ENCODE measurements around the gene NUP153.

Gene NUP153

GRCh38 chr6:17606606-17607005 lies 100.1 kb downstream of the NUP153 start:
- H3K4me1 ChIP-seq (ENCODE audit: insufficient read depth, low read length, poor library complexity, severe bottlenecking): peaks cover 26% of the 10 kb centered on the region
- peaks cover 5% of the 10 kb centered on the region; the same call in 1 of the 2 replicates for H3F3A ChIP-seq (ENCODE audit: low read depth)
- H3K79me2 ChIP-seq (ENCODE audit: insufficient read depth, low read length): peaks cover 15% of the 10 kb centered on the region
- no peaks in the 10 kb centered on the region for H3K27me3 ChIP-seq (ENCODE audit: insufficient read depth, low read length, poor library complexity, severe bottlenecking)
- H3K4me3 ChIP-seq (ENCODE audit: low read length, poor library complexity, severe bottlenecking): no peak overlapping the region
- H3K9ac ChIP-seq (ENCODE audit: low read depth, low read length, poor library complexity, severe bottlenecking): no peak overlapping the region
- H3K36me3 ChIP-seq (ENCODE audit: insufficient read depth, low read length): no peaks in the 10 kb centered on the region
- H2AFZ ChIP-seq (ENCODE audit: low read length): no peak overlapping the region
- TF ChIP-seq CTCF (conservative IDR thresholded peaks at IDR 0.05; ENCODE audit: low read length) (no peak), EZH2phosphoT487 (IDR thresholded peaks at IDR 0.05; ENCODE audit: borderline replicate concordance) (no peak)
- H4K20me1 ChIP-seq (ENCODE audit: insufficient read depth, low read length, poor library complexity, severe bottlenecking): peaks cover 16% of the 10 kb centered on the region
- H3K4me2 ChIP-seq (ENCODE audit: low read depth, low read length, poor library complexity, severe bottlenecking): no peak overlapping the region
- H3K9me2 ChIP-seq (replicated peaks; ENCODE audit: low read depth, low read length): no peaks in the 10 kb centered on the region
- H3K9me3 ChIP-seq (ENCODE audit: insufficient read depth, low read depth, low read length): no peaks in the 10 kb centered on the region

- TF ChIP-seq EZH2phosphoT487 (IDR thresholded peaks at IDR 0.05; ENCODE audit: borderline replicate concordance): no peak
- no peak for TF ChIP-seq CTCF (conservative IDR thresholded peaks at IDR 0.05; ENCODE audit: low read length)
- peaks cover 36% of the 10 kb centered on the region for H3K4me1 ChIP-seq (ENCODE audit: insufficient read depth, low read length, poor library complexity, severe bottlenecking)
- peak overlapping the region; percentile 84 for H3K4me2 ChIP-seq (ENCODE audit: low read depth, low read length, poor library complexity, severe bottlenecking)
These were observed 103.8 kb downstream of the NUP153 start for GRCh38 chr6:17602888-17603287.

GRCh38 chr6:17601386-17601703 lies 105.4 kb downstream of the NUP153 start:
- Histone ChIP-seq H3F3A (ENCODE audit: low read depth) (no peaks in the 10 kb centered on the region), H3K4me2 (ENCODE audit: low read depth, low read length, poor library complexity, severe bottlenecking) (peak overlapping the region; percentile 84), H4K20me1 (ENCODE audit: insufficient read depth, low read length, poor library complexity, severe bottlenecking) (peaks cover 22% of the 10 kb centered on the region), H3K4me3 (ENCODE audit: low read length, poor library complexity, severe bottlenecking) (peak overlapping the region; percentile 80), H3K9me3 (ENCODE audit: insufficient read depth, low read depth, low read length) (no peaks in the 10 kb centered on the region), H3K27me3 (ENCODE audit: insufficient read depth, low read length, poor library complexity, severe bottlenecking) (no peaks in the 10 kb centered on the region), H2AFZ (ENCODE audit: low read length) (peak overlapping the region; percentile 67), H3K4me1 (ENCODE audit: insufficient read depth, low read length, poor library complexity, severe bottlenecking) (peaks cover 36% of the 10 kb centered on the region), H3K79me2 (ENCODE audit: insufficient read depth, low read length) (peaks cover 22% of the 10 kb centered on the region), H3K9ac (ENCODE audit: low read depth, low read length, poor library complexity, severe bottlenecking) (peak overlapping the region; percentile 75), H3K36me3 (ENCODE audit: insufficient read depth, low read length) (no peaks in the 10 kb centered on the region), H3K9me2 (replicated peaks; ENCODE audit: low read depth, low read length) (no peaks in the 10 kb centered on the region)
- TF ChIP-seq CTCF (conservative IDR thresholded peaks at IDR 0.05; ENCODE audit: low read length): no peak
- no peak for TF ChIP-seq EZH2phosphoT487 (IDR thresholded peaks at IDR 0.05; ENCODE audit: borderline replicate concordance)

More at GRCh38 chr6:17602888-17603287, 103.8 kb downstream of the NUP153 start:
- H3K79me2 ChIP-seq (ENCODE audit: insufficient read depth, low read length): peaks cover 22% of the 10 kb centered on the region
- peak overlapping the region; percentile 35 for H3K4me3 ChIP-seq (ENCODE audit: low read length, poor library complexity, severe bottlenecking)
- no peak overlapping the region for H3K9ac ChIP-seq (ENCODE audit: low read depth, low read length, poor library complexity, severe bottlenecking)
- H3K36me3 ChIP-seq (ENCODE audit: insufficient read depth, low read length): no peaks in the 10 kb centered on the region
- H4K20me1 ChIP-seq (ENCODE audit: insufficient read depth, low read length, poor library complexity, severe bottlenecking): peaks cover 22% of the 10 kb centered on the region
- H3K27me3 ChIP-seq (ENCODE audit: insufficient read depth, low read length, poor library complexity, severe bottlenecking): no peaks in the 10 kb centered on the region
- no peaks in the 10 kb centered on the region for H3F3A ChIP-seq (ENCODE audit: low read depth)
- no peak overlapping the region for H2AFZ ChIP-seq (ENCODE audit: low read length)
- no peaks in the 10 kb centered on the region for H3K9me3 ChIP-seq (ENCODE audit: insufficient read depth, low read depth, low read length)
- no peaks in the 10 kb centered on the region for H3K9me2 ChIP-seq (replicated peaks; ENCODE audit: low read depth, low read length)
